ENCODE results near the gene CD320. TPM values are rescaled to one million over a fixed set of nuclear protein-coding genes. Genes with fewer than 3 reads are reported as not detected.
"Not testable (repeated sequence)": the region's sequence is repeated elsewhere in the genome, so short reads cannot be mapped to it uniquely, and the experiment has no call there.

The CD320 gene
- total RNA-seq, 8 experiments from 2014 or later = 20.9 to 109 (median 41.8) TPM

GRCh38 chr19:8325454-8325853 is 17.3 kb upstream of the CD320 start:
- Histone ChIP-seq H3K4me1 (replicated peaks in 1 of 2) (peaks cover 10 to 11% of the 10 kb centered on the region in 2 donors), H3K27ac (no peak overlapping the region), H3K4me3 (no peak overlapping the region)
- in situ Hi-C loops (cut with MboI; ENCODE audit: low pct_unique_long_range_greater_than_20kb in 2 of 9, low sequenced_read_pairs in 9 of 9, unreplicated experiment in 9 of 9) = no loop called here
- no peak for ATAC-seq (replicated peaks in 6 of 8)
- 50 to 100% (median 96%) methylated on average over 1 to 3 of the region's 3 CpGs; no CpG with 5 or more reads in 1 of the 10 experiments for WGBS, 10 experiments

- WGBS, 10 experiments = 73 to 100% (median 100%) methylated on average over 1 to 8 of the region's 17 CpGs; no CpG with 5 or more reads in 5 of the 10 experiments
- Histone ChIP-seq H3K4me1 (replicated peaks in 1 of 2) (peaks cover 16 to 19% of the 10 kb centered on the region in 2 donors), H3K4me3 (no peak overlapping the region), H3K27ac (no peak overlapping the region)
- in situ Hi-C loops (cut with MboI; ENCODE audit: low pct_unique_long_range_greater_than_20kb in 2 of 9, low sequenced_read_pairs in 9 of 9, unreplicated experiment in 9 of 9) = no loop called here
- ATAC-seq (replicated peaks in 6 of 8) = no peak
Observed at GRCh38 chr19:8324186-8325050, 16.3 kb upstream of the CD320 start.

DNA sequence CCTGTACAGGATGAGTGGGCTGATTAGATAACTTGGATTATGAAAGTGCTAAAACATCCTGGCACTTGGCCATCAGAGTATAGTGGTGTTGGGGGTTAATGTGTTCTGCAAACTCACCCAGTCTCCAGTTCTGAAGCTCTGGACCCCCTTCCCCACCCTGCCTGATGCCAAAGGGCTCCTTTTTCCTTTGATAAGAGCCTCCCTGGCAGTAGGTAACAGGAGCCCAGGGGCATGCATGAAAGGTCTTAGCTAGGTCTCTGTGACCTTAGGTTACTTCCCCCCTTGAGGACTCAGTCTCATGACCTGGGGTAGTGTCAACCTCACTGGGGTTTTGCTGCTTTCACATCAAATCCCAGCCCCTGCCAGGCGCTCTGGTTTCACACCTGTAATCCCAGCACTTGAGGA is 15.6 kb upstream of the CD320 start:
- ATAC-seq (replicated peaks in 6 of 8) = no peak
- peaks cover 16 to 19% of the 10 kb centered on the region in 2 donors for H3K4me1 ChIP-seq (replicated peaks in 1 of 2)
- H3K4me3 ChIP-seq = no peak overlapping the region
- in situ Hi-C loops (cut with MboI; ENCODE audit: low pct_unique_long_range_greater_than_20kb in 2 of 9, low sequenced_read_pairs in 9 of 9, unreplicated experiment in 9 of 9) = no loop called here
- WGBS, 10 experiments = 100% methylated on average over 1 of the region's 1 CpG; no CpG with 5 or more reads in 9 of the 10 experiments
- H3K27ac ChIP-seq = no peak overlapping the region

DNA sequence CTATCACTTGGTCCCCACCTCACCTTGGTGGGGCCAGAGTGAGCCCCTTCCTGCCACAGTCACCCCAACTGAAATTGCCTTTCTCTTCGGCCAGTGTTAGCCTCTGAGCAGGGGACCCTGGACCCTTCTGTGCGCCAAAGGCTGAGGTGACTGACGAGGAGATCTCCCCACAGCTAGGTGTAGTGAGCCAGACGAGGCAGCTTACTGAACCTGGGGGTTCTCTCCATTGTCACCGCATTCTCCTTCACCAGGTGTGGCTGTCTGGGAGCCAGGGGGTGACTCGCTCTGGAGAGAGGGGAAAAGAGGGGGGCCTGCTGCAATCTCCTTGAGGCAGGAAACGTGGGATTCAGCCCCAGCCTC is 14.5 kb upstream of the CD320 start:
- no peak for ATAC-seq (replicated peaks in 6 of 8)

DNA sequence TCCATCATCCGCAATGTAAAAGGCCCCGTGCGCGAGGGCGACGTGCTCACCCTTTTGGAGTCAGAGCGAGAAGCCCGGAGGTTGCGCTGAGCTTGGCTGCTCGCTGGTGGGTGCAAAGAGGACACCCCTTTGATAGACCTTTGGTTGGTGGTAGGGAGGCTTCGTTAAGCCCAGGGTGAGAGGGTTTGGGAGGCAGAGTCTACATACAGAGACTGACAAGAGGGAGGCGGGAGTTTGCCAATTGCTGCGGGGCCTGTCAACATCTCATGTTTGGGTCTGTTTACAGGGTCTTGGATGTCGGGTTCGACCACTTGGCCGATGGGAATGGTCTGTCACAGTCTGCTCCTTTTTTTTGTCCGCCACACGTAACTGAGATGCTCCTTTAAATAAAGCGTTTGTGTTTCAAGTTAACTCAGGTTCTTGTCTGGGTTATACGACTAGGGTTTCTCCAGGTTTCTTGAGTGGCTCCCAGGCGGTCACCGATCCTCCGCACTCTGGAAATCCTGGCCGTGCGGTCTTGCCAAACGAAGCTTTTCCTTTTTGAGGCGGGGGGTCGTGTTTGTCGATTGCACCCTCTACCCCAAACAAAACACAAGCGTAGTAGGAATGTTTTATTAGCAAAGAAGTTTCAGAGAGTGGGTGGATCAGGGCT is 14.0 kb upstream of the CD320 start:
- ATAC-seq (replicated peaks in 6 of 8) = no peak
- WGBS, 10 experiments = 0 to 36% (median 20%) methylated on average over 1 to 11 of the region's 30 CpGs; no CpG with 5 or more reads in 3 of the 10 experiments
- Histone ChIP-seq H3K27ac (peak overlapping the region; percentile 93 to 98), H3K4me1 (replicated peaks in 1 of 2) (peaks cover 16 to 19% of the 10 kb centered on the region in 2 donors), H3K4me3 (peak overlapping the region; percentile 73 to 96 (median 87))
- in situ Hi-C loops (cut with MboI; ENCODE audit: low pct_unique_long_range_greater_than_20kb in 2 of 9, low sequenced_read_pairs in 9 of 9, unreplicated experiment in 9 of 9) = no loop called here

More for the DNA sequence above, 14.5 kb upstream of the CD320 start:
- no peak overlapping the region for H3K27ac ChIP-seq
- in situ Hi-C loops (cut with MboI; ENCODE audit: low pct_unique_long_range_greater_than_20kb in 2 of 9, low sequenced_read_pairs in 9 of 9, unreplicated experiment in 9 of 9) = no loop called here
- WGBS, 10 experiments = 65 to 83% (median 75%) methylated on average over 2 to 4 of the region's 7 CpGs; no CpG with 5 or more reads in 7 of the 10 experiments
- peaks cover 16 to 19% of the 10 kb centered on the region in 2 donors for H3K4me1 ChIP-seq (replicated peaks in 1 of 2)
- H3K4me3 ChIP-seq = peak overlapping the region; percentile 73 to 96 (median 87)

DNA sequence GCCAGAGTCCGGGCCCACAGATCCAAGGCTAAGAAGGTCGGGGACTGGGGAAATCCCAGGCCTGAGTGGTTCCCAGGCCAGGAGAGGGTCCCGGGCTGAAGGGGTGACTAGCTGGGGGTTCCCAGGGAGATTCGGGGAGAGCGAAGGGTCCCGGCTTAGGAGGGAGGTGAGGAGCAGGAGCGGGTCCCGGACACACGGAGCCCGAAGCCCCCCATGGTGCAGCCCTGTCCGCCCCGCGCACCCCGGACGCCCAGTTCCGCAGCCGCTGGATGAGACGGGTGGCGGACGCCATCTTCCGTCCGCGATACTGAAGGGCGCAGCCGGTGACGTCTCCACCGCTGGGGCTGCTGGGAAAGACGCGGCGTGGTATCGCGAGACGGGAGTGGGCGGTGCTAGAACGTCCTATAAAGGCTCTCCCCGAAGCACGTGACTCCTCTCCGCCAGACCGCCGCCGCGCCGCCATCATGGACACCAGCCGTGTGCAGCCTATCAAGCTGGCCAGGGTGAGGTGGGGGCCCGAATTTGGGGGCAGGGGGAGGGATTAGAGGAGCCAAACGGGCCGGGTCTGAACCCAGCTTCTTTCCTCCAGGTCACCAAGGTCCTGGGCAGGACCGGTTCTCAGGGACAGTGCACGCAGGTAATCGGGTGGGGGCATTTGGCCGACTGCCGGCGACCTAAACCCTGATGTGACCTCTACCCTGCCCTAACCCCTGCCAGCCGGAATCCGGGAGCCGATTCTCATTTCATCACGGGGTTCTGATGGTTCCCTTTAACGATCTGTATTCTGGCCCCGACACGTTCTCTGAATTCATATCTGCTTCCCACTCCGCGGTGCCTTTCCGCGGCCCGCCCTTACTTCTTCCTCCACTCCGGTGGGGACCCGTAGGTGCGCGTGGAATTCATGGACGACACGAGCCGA is 13.2 kb upstream of the CD320 start, which contains the start of the genes NDUFA7 and RPS28:
Gene NDUFA7, minus strand, starts transcription at position 309 of the 919 bp plus-strand sequence. Its CDS starts 17 bp downstream, at position 292.
Gene RPS28, plus strand, starts transcription at position 430 of the 919 bp plus-strand sequence. Its CDS starts 35 bp downstream, at position 465.
- peak within 1 kb of the TSS; percentile 93 to 98 for H3K27ac ChIP-seq
- WGBS, 10 experiments = 0 to 2% (median 0%) methylated on average over 1 to 10 of the region's 72 CpGs; no CpG with 5 or more reads in 3 of the 10 experiments
- H3K4me3 ChIP-seq = peak within 1 kb of the TSS; percentile 73 to 96 (median 87)
- H3K4me1 ChIP-seq (replicated peaks in 1 of 2) = peaks cover 16 to 19% of the 10 kb centered on the region in 2 donors
- ATAC-seq (replicated peaks in 6 of 8) = peak; percentile 81 to 93 (median 90)
- in situ Hi-C loops (cut with MboI; ENCODE audit: low pct_unique_long_range_greater_than_20kb in 2 of 9, low sequenced_read_pairs in 9 of 9, unreplicated experiment in 9 of 9) = no loop called here

GRCh38 chr19:8320564-8321066 is 12.5 kb upstream of the CD320 start:
- WGBS, 10 experiments = 0 to 3% (median 0%) methylated on average over 1 to 9 of the region's 16 CpGs; no CpG with 5 or more reads in 2 of the 10 experiments
- H3K4me1 ChIP-seq (replicated peaks in 1 of 2) = peaks cover 16 to 19% of the 10 kb centered on the region in 2 donors
- ATAC-seq (replicated peaks in 6 of 8) = peak; percentile 16 to 42 (median 24)
- peak overlapping the region; percentile 73 to 96 (median 87) for H3K4me3 ChIP-seq
- H3K27ac ChIP-seq = peak overlapping the region; percentile 93 to 98
- in situ Hi-C loops (cut with MboI; ENCODE audit: low pct_unique_long_range_greater_than_20kb in 2 of 9, low sequenced_read_pairs in 9 of 9, unreplicated experiment in 9 of 9) = no loop called here

DNA sequence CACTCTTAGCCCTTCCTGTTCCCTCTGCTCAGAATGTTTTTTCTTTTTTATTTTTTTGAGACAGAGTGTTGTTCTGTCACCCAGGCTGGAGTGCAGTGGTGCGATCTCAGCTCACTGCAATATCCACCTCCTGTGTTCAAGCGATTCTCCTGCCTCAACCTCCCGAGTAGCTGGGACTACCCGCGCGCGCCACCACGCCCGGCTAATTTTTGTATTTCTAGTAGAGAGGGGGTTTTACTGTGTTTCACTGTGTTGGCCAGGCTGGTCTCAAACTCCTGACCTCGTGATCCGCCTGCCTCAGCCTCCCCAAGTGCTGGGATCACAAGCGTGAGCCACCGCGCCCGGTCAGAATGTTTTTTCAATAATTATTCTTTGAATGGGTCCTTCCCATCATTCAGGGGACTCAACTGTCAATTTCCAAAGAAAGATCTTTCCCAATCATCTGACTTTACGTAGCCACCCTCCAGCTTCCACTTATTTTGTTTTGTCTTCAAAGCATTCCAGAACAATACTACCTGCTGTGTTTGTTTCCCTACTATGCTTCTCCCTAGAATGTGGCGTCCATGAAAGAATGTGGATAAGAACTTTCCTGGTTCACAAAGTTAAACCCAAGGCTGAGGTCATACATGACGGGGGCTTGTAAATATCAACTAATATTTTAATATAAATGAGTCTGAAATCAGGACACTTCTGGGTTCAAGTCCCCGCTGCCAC is 11.8 kb upstream of the CD320 start:
- H3K4me3 ChIP-seq = peak overlapping the region; percentile 73 to 96 (median 87)
- 47 to 88% (median 77%) methylated on average over 4 to 18 of the region's 19 CpGs for WGBS, 10 experiments

DNA sequence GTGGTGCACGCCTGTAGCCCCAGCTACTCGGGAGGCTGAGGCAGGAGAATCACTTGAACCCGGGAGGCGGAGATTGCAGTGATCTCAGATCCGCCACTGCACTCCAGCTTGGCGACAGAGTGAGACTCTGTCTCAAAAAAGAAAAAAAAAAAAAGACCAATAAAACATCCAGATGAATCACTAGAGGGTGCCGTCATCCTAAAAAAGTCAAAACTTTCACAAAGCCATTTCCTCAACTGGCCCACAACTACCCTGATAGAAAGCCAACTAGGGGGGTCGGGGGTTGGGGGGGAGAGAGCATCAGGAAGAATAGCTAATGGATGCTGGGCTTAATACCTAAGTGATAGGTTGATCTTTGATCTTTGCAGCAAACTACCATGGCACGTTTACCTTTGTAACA is 10.7 kb upstream of the CD320 start:
- in situ Hi-C loops (cut with MboI; ENCODE audit: low pct_unique_long_range_greater_than_20kb in 2 of 9, low sequenced_read_pairs in 9 of 9, unreplicated experiment in 9 of 9); H3K27ac ChIP-seq; ATAC-seq (replicated peaks in 6 of 8); H3K4me3 ChIP-seq: not testable (repeated sequence)
- WGBS, 10 experiments = 71 to 100% (median 89%) methylated on average over 1 to 9 of the region's 9 CpGs; no CpG with 5 or more reads in 4 of the 10 experiments
- peaks cover 16 to 19% of the 10 kb centered on the region in 2 donors for H3K4me1 ChIP-seq (replicated peaks in 1 of 2)

More for the DNA sequence above, 11.8 kb upstream of the CD320 start:
- ATAC-seq (replicated peaks in 6 of 8) = no peak
- in situ Hi-C loops (cut with MboI; ENCODE audit: low pct_unique_long_range_greater_than_20kb in 2 of 9, low sequenced_read_pairs in 9 of 9, unreplicated experiment in 9 of 9) = no loop called here
- H3K4me1 ChIP-seq (replicated peaks in 1 of 2) = peaks cover 16 to 19% of the 10 kb centered on the region in 2 donors
- peak overlapping the region; percentile 93 to 98 for H3K27ac ChIP-seq

- 40 to 100% (median 90%) methylated on average over 2 to 5 of the region's 14 CpGs; no CpG with 5 or more reads in 3 of the 10 experiments for WGBS, 10 experiments
- Histone ChIP-seq H3K4me1 (replicated peaks in 1 of 2) (peaks cover 6 to 8% of the 10 kb centered on the region in 2 donors), H3K4me3 (no peak overlapping the region), H3K27ac (no peak overlapping the region)
- no peak for ATAC-seq (replicated peaks in 6 of 8)
- in situ Hi-C loops (cut with MboI; ENCODE audit: low pct_unique_long_range_greater_than_20kb in 2 of 9, low sequenced_read_pairs in 9 of 9, unreplicated experiment in 9 of 9) = no loop called here
Observed at GRCh38 chr19:8316351-8317125, 8.4 kb upstream of the CD320 start.

Data from motor neuron (in vitro differentiated cells).